Neural cell (in vitro differentiated cells): Measurements from ENCODE around the gene TAAR9. TPM values are rescaled to one million over a fixed set of nuclear protein-coding genes. Genes with fewer than 3 reads are reported as not detected.
"Not testable (repeated sequence)": the region's sequence is repeated elsewhere in the genome, so short reads cannot be mapped to it uniquely, and the experiment has no call there.

Source experiments
- H2AFZ ChIP-seq: fragments of 200-600, 300-800 bp; sonication (generic), shearing (Covaris generic); 2 replicates; pipeline ENCODE4 v1.6.0; 2014; ENCODE audit warnings: low read depth, mild to moderate bottlenecking, antibody characterized with exemption, low read length, moderate library complexity
- H3F3A ChIP-seq: fragments of 200-600 bp; shearing (Covaris generic); 2 replicates; pipeline ENCODE4 v1.6.1; 2016; ENCODE audit warnings: mild to moderate bottlenecking, moderate library complexity, mixed read lengths, antibody characterized with exemption, low read length; ENCODE audit not compliant: insufficient read depth, poor library complexity, severe bottlenecking
- H3K27ac ChIP-seq: fragments of 200-600, 300-800 bp; sonication (generic), shearing (Covaris generic); 2 replicates; pipeline ENCODE4 v1.5.1; 2014; ENCODE audit warnings: mild to moderate bottlenecking, low read length, moderate library complexity
- H3K27me3 ChIP-seq: fragments of 300-800, 200-600 bp; sonication (generic), shearing (Covaris generic); 2 replicates; pipeline ENCODE4 v1.6.0; 2014; ENCODE audit warnings: mild to moderate bottlenecking, low read depth, low read length, moderate library complexity; ENCODE audit not compliant: insufficient read depth
- H3K36me3 ChIP-seq: fragments of 300-800, 200-600 bp; sonication (generic), shearing (Covaris generic); 2 replicates; pipeline ENCODE4 v1.5.1; 2014; ENCODE audit warnings: mild to moderate bottlenecking, antibody characterized with exemption, low read length, moderate library complexity; ENCODE audit not compliant: insufficient read depth
- H3K4me2 ChIP-seq: fragments of 300-800, 200-600 bp; sonication (generic), shearing (Covaris generic); 2 replicates; pipeline ENCODE4 v1.6.0; 2014; ENCODE audit warnings: mild to moderate bottlenecking, low read length
- H3K4me3 ChIP-seq: fragments of 300-800, 200-600 bp; sonication (generic), shearing (Covaris generic); 2 replicates; pipeline ENCODE4 v1.5.1; 2014; ENCODE audit warnings: mild to moderate bottlenecking, low read length, moderate library complexity
- H3K79me2 ChIP-seq: fragments of 200-600 bp; shearing (Covaris generic); replicated peaks from 2 replicates; pipeline ENCODE4 v1.6.0; 2014; ENCODE audit warnings: mild to moderate bottlenecking, low read length, moderate library complexity; ENCODE audit not compliant: insufficient read depth
- H3K9ac ChIP-seq: fragments of 300-800, 200-600 bp; sonication (generic), shearing (Covaris generic); 2 replicates; pipeline ENCODE4 v1.6.1; 2016; ENCODE audit warnings: mild to moderate bottlenecking, low read length, mixed read lengths
- H3K9me2 ChIP-seq: fragments of 200-600 bp; shearing (Covaris generic); 2 replicates; pipeline ENCODE4 v1.6.1; 2016; ENCODE audit warnings: mild to moderate bottlenecking, low read length, mixed read lengths; ENCODE audit not compliant: insufficient read depth
- H3K9me3 ChIP-seq: fragments of 200-600, 300-800 bp; sonication (generic), shearing (Covaris generic); 2 replicates; pipeline ENCODE4 v1.6.1; 2016; ENCODE audit warnings: mild to moderate bottlenecking, mixed run types, low read length, moderate library complexity, mixed read lengths
- H4K20me1 ChIP-seq: fragments of 200-600 bp; shearing (Covaris generic); 2 replicates; pipeline ENCODE4 v1.6.1; 2016; ENCODE audit warnings: mild to moderate bottlenecking, mixed run types; ENCODE audit not compliant: insufficient read depth
- EP300 ChIP-seq: fragments of 450-650 bp; conservative IDR thresholded peaks from 2 replicates; pipeline ENCODE4 v1.6.1; 2014; ENCODE audit warnings: antibody characterized with exemption, mild to moderate bottlenecking, moderate library complexity; ENCODE audit not compliant: poor library complexity, severe bottlenecking
- EZH2 ChIP-seq: fragments of 200-600, 300-800 bp; shearing (Covaris generic), sonication (generic); IDR thresholded peaks from 2 replicates; pipeline ENCODE4 v1.6.1; 2014; ENCODE audit warnings: antibody characterized with exemption, low read length, borderline replicate concordance, mild to moderate bottlenecking; ENCODE audit not compliant: insufficient read depth, poor library complexity, severe bottlenecking
- MXI1 ChIP-seq: fragments of 450-650 bp; conservative IDR thresholded peaks from 2 replicates; pipeline ENCODE4 v1.6.1; 2014; ENCODE audit warnings: antibody characterized with exemption, mild to moderate bottlenecking; ENCODE audit not compliant: poor library complexity, severe bottlenecking
- POLR2AphosphoS5 ChIP-seq: IDR thresholded peaks from 2 replicates; pipeline ENCODE4 v1.6.1; 2012
- RAD21 ChIP-seq: fragments of 450-650 bp; conservative IDR thresholded peaks from 2 replicates; pipeline ENCODE4 v1.6.1; 2014; ENCODE audit warnings: antibody characterized with exemption, mild to moderate bottlenecking, moderate library complexity
- REST ChIP-seq: IDR thresholded peaks from 2 replicates; pipeline ENCODE4 v1.6.1; 2012; ENCODE audit warnings: borderline replicate concordance
- SMC3 ChIP-seq: fragments of 450-650 bp; conservative IDR thresholded peaks from 2 replicates; pipeline ENCODE4 v1.6.1; 2014; ENCODE audit warnings: antibody characterized with exemption, mild to moderate bottlenecking, moderate library complexity; ENCODE audit not compliant: poor library complexity
- TAF1 ChIP-seq: IDR thresholded peaks from 2 replicates; pipeline ENCODE4 v1.6.1; 2012; ENCODE audit warnings: low read depth
- polyA plus RNA-seq: library from polyadenylated mRNA; depleted of rRNA; stranded (reverse); fragments of >200 nt; gene quantifications from 2 replicates; pipeline ENCODE4 v1.2.3, GENCODE V29; 2014
- TF ChIP-seq, protein P1 (sequence below): fragments of 450-650 bp; IDR thresholded peaks from 2 replicates; pipeline ENCODE4 v1.5.1; 2014; ENCODE audit warnings: antibody characterized with exemption, mild to moderate bottlenecking, moderate library complexity; ENCODE audit not compliant: poor library complexity, severe bottlenecking

TAAR9 gene
- polyA plus RNA-seq, 1 donor from 2014 or later: not detected

GRCh38 chr6:132527791-132528190 is 10.3 kb upstream of the TAAR9 start:
- no peaks in the 10 kb centered on the region for H3K79me2 ChIP-seq
- H3K27me3 ChIP-seq: no peaks in the 10 kb centered on the region

GRCh38 chr6:132530293-132530974 is 7.6 kb upstream of the TAAR9 start:
- Histone ChIP-seq H2AFZ (no peak overlapping the region), H3K9ac (no peak overlapping the region), H3F3A (no peaks in the 10 kb centered on the region), H3K27me3 (no peaks in the 10 kb centered on the region), H3K36me3 (no peaks in the 10 kb centered on the region), H4K20me1 (no peaks in the 10 kb centered on the region), H3K27ac (no peak overlapping the region), H3K79me2 (no peaks in the 10 kb centered on the region), H3K4me2 (no peak overlapping the region), H3K9me2 (no peaks in the 10 kb centered on the region), H3K4me3 (no peak overlapping the region), H3K9me3 (no peaks in the 10 kb centered on the region)
- TF ChIP-seq, protein P1, sequence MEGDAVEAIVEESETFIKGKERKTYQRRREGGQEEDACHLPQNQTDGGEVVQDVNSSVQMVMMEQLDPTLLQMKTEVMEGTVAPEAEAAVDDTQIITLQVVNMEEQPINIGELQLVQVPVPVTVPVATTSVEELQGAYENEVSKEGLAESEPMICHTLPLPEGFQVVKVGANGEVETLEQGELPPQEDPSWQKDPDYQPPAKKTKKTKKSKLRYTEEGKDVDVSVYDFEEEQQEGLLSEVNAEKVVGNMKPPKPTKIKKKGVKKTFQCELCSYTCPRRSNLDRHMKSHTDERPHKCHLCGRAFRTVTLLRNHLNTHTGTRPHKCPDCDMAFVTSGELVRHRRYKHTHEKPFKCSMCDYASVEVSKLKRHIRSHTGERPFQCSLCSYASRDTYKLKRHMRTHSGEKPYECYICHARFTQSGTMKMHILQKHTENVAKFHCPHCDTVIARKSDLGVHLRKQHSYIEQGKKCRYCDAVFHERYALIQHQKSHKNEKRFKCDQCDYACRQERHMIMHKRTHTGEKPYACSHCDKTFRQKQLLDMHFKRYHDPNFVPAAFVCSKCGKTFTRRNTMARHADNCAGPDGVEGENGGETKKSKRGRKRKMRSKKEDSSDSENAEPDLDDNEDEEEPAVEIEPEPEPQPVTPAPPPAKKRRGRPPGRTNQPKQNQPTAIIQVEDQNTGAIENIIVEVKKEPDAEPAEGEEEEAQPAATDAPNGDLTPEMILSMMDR: peak; percentile 79
- TF ChIP-seq REST (no peak), SMC3 (peak; percentile 75), RAD21 (peak; percentile 79)

More at GRCh38 chr6:132527791-132528190, 10.3 kb upstream of the TAAR9 start:
- H3K9me3 ChIP-seq: no peaks in the 10 kb centered on the region
- no peak overlapping the region for H3K27ac ChIP-seq
- TF ChIP-seq RAD21 (no peak), SMC3 (no peak), EZH2 (no peak), EP300 (no peak), TAF1 (no peak), REST (no peak), MXI1 (no peak), POLR2AphosphoS5 (no peak)
- TF ChIP-seq, protein P1: no peak
- no peaks in the 10 kb centered on the region for H3F3A ChIP-seq
- no peak overlapping the region for H3K9ac ChIP-seq
- H3K9me2 ChIP-seq: no peaks in the 10 kb centered on the region
- no peak overlapping the region for H2AFZ ChIP-seq
- no peak overlapping the region for H3K4me2 ChIP-seq
- H3K4me3 ChIP-seq: no peak overlapping the region
- no peaks in the 10 kb centered on the region for H3K36me3 ChIP-seq
- H4K20me1 ChIP-seq: no peaks in the 10 kb centered on the region

DNA sequence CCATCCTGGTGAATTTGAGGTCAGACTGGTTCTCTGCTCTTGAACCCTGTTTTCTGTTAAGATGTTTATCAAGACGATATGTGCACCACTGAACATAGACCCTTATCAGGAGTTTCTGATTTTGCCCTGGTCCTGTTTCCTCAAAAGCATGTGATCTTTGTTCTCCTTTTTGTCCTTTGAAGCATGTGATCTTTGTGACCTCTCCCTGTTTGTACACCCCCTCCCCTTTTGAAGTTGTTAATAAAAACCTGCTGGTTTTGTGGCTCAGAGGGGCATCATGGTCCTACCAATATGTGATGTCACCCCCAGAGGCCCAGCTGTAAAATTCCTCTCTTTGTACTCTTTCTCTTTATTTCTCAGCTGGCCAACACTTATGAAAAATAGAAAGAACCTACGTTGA is 3.5 kb upstream of the TAAR9 start:
- not testable (repeated sequence) for H2AFZ ChIP-seq, H3K4me3 ChIP-seq, H3K9ac ChIP-seq, H3K9me2 ChIP-seq, H3K79me2 ChIP-seq, H3K36me3 ChIP-seq, H3F3A ChIP-seq, H3K9me3 ChIP-seq, H3K27me3 ChIP-seq, H3K4me2 ChIP-seq, H4K20me1 ChIP-seq, H3K27ac ChIP-seq
